Subcutaneous adipose tissue (tissue), 4 donors: ENCODE measurements around the gene RSU1. TPM values are rescaled to one million over a fixed set of nuclear protein-coding genes. Genes with fewer than 3 reads are reported as not detected.

Experiments used
- total RNA-seq, 4 donors: library from RNA; depleted of rRNA; stranded (reverse); fragments of >200 nt; gene quantifications; one replicate each; pipeline ENCODE4 v1.1.0, GENCODE V29; 2016
- TF ChIP-seq, protein P1 (sequence below): fragments of 450-650 bp; IDR thresholded peaks from one replicate; pipeline ENCODE4 v1.5.1; 2016; ENCODE audit warnings: low read depth, mild to moderate bottlenecking, control low read depth, antibody characterized with exemption, moderate library complexity

The RSU1 gene
- total RNA-seq, 4 donors from 2014 or later = 57.0 to 147 (median 99.7) TPM

DNA sequence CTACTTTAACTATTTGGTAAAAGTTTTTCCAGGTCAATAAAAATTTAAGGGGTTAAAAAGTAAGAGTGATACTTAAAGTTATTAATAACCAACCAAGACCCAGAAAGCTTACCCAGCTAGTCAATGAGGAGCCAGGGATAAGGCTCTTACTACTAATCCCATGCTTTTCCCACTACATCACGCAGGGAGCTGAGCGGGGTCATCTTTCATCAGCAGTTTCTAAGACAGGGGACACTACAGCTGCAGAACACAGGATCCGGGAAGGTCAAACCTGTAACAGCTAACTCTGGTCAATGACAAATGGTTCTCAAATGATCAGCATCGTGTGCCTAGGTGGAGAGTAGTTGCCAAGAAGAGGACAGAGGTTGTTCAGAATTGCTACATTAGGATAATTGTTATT is 65.1 kb downstream of the RSU1 start:
- TF ChIP-seq, protein P1, sequence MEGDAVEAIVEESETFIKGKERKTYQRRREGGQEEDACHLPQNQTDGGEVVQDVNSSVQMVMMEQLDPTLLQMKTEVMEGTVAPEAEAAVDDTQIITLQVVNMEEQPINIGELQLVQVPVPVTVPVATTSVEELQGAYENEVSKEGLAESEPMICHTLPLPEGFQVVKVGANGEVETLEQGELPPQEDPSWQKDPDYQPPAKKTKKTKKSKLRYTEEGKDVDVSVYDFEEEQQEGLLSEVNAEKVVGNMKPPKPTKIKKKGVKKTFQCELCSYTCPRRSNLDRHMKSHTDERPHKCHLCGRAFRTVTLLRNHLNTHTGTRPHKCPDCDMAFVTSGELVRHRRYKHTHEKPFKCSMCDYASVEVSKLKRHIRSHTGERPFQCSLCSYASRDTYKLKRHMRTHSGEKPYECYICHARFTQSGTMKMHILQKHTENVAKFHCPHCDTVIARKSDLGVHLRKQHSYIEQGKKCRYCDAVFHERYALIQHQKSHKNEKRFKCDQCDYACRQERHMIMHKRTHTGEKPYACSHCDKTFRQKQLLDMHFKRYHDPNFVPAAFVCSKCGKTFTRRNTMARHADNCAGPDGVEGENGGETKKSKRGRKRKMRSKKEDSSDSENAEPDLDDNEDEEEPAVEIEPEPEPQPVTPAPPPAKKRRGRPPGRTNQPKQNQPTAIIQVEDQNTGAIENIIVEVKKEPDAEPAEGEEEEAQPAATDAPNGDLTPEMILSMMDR = no peak

DNA sequence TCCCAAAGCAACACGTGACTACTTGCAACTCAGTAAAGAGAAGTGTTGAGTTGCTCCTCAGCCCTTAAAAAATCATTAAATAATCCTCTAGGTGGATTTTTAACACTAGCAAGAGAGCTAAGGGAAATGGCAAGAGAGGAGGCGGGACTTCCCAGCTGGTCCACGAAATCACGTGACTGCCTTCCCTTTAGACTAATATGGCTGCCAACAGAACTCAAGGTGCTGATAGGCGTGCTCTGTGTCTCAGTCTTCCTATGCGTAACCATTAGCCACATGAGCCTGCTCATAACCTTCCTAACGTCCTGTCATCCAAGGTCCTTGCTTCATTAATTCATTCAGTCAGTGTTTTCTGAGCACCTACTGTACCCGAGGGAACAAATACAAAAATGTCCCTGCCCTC is 66.0 kb downstream of the RSU1 start:
- TF ChIP-seq, protein P1 = no peak

DNA sequence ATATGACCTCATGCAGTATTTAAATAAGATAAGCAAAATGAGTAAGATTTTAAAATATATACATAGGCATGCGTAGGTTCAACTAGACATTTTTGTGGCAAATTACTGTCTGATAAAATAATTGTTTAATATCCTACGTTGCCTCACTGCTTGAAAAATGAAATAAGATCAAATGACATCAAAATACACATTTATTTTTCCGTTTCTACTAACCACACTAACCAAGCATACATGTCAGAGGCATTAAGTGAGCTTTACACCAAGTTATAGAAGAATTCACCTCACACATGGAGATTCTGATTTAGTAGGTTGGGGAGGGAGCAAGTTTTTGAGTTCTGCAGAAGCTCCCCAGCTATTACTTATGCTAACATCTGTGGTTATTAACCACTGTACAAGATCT is 66.8 kb downstream of the RSU1 start:
- TF ChIP-seq, protein P1 = no peak

DNA sequence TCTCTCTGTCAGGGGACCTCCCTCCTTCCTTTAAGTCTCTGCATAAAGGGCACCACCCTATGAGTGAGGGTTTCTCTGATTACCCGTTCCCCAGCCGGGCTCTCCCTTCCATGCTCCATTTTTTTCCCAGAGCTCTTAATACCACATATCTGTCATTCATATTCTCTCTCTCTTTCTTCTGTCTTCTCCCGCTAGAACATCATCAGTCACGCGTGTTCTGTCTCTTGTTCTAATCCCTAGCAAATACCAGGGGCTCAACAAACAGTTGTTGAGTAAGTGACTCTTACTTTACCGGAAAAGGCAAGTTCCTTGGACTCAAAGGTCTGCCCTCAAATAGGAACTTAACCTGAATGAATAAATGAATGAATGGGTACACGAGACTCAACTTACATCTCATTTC is 68.5 kb downstream of the RSU1 start:
- TF ChIP-seq, protein P1 = no peak

DNA sequence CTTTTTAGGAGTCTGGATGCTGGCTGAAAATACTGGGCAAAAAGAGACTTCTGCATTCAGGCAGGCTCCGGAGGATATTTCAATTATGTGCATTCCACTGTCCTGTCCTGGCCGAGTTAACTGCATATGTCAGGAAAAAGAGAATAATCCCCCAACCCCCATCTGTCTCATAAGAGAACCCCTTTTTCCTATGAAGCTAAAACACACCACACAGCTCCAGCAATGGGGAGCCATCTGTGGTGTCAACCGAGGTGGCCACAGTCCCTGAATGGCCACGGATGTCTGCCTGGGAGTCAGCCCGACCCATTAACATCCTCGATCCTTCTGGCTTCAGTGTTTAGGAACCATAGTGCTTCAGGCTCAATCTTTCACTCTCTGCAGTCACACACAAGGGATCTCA is 70.4 kb downstream of the RSU1 start:
- TF ChIP-seq, protein P1 = no peak

DNA sequence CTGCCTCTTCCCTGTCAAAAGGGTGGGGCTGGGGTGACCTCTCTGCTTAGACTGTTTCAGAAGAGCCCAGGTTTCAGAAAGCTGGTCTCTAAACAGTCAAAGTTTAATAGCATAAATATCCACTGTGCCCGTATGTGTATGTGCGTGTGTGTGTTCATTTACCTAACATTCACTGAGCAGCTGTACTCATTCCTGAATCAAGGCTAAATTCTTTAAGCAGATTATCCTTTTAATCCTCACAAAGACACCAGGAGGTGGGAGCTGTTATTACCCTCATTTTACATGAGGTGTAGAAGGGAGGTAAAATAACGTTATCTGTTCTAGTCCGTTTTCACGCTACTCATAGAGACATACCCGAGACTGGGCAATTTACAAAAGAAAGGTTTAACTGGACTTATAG is 72.2 kb downstream of the RSU1 start:
- TF ChIP-seq, protein P1 = no peak

DNA sequence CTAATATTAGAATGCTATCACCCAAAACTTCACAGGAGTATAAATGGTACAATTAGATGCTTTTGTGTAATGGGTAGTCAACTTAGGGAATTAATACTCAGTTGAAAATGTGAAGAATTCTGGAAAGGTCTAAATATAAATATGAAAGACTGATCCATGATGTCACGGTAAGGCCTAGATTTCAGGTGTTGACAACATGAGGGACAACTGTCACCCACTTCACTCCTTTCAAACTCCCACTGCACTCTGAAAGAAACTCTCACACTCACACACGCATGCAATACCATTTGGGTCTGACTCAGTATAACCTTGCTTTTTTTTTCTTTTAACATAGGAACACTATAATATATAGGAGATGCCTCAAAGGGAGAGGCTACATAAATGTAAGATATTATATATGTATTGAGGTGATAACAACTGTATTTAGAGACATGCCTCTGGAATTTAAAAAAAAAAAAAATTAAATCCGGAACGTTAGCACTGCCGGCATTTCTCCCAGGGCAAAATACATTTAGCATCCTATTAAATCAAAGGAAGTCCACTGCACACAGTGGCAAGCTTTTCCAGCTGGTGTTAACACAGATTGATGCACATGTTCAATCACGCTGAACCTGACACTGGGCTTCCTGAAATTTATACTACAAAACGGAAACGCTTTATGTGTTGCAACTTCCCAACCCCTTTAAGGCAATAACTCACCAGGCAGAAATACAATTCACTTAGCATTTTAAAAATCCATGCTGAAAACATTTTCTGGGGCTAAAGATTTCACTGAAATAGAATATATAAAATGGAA is 74.9 kb downstream of the RSU1 start:
- TF ChIP-seq, protein P1 = no peak
